SH-SY5Y (cell line): ENCODE data around the gene PAPPA.

Experiments used
- GATA2 ChIP-seq: IDR thresholded peaks from 2 replicates; pipeline ENCODE4 v1.6.1; 2011; ENCODE audit warnings: mild to moderate bottlenecking, low read depth, low read length
- GATA3 ChIP-seq: IDR thresholded peaks from 2 replicates; pipeline ENCODE4 v1.6.1; 2011; ENCODE audit warnings: low read depth, mild to moderate bottlenecking, low read length, moderate library complexity

PAPPA gene

GRCh38 chr9:116153765-116154333 is at the start of gene PAPPA:
Gene PAPPA (plus strand): TSS chr9:116153791. CDS start chr9:116154173, 382 bp downstream.
- TF ChIP-seq GATA3 (no peak), GATA2 (no peak)

- TF ChIP-seq GATA2 (no peak), GATA3 (no peak)
These were observed 49.4 kb upstream of the PAPPA start for GRCh38 chr9:116103976-116104820.

GRCh38 chr9:116112236-116112635 is 41.4 kb upstream of the PAPPA start:
- TF ChIP-seq GATA2 = no peak
- TF ChIP-seq GATA3 = no peak

GRCh38 chr9:116115761-116116353 is 37.7 kb upstream of the PAPPA start:
- TF ChIP-seq GATA3 = no peak
- no peak for TF ChIP-seq GATA2

GRCh38 chr9:116116393-116116792 is 37.2 kb upstream of the PAPPA start:
- TF ChIP-seq GATA3 (no peak), GATA2 (no peak)

- no peak for TF ChIP-seq GATA2
- no peak for TF ChIP-seq GATA3
These were observed 30.4 kb upstream of the PAPPA start for GRCh38 chr9:116123171-116123570.

- no peak for TF ChIP-seq GATA3
- no peak for TF ChIP-seq GATA2
These were observed 29.0 kb upstream of the PAPPA start for GRCh38 chr9:116124472-116125040.

- TF ChIP-seq GATA3 (no peak), GATA2 (no peak)
These were observed 20.4 kb upstream of the PAPPA start for GRCh38 chr9:116133163-116133562.

- no peak for TF ChIP-seq GATA3
- TF ChIP-seq GATA2 = no peak
These were observed 18.6 kb upstream of the PAPPA start for GRCh38 chr9:116134975-116135374.

GRCh38 chr9:116137010-116137409 is 16.6 kb upstream of the PAPPA start:
- TF ChIP-seq GATA2 (no peak), GATA3 (no peak)

- TF ChIP-seq GATA3 = no peak
- no peak for TF ChIP-seq GATA2
These were observed 16.0 kb upstream of the PAPPA start for GRCh38 chr9:116137581-116137980.

GRCh38 chr9:116141864-116142561 is 11.6 kb upstream of the PAPPA start:
- no peak for TF ChIP-seq GATA3
- no peak for TF ChIP-seq GATA2

GRCh38 chr9:116142706-116143492 is 10.7 kb upstream of the PAPPA start:
- TF ChIP-seq GATA3 = no peak
- TF ChIP-seq GATA2 = no peak
